CD4-positive, alpha-beta T cell treated with Interleukin-10 for 1 hour (primary cell): ENCODE measurements around the gene MTA3.
"Not testable (repeated sequence)": the region's sequence is repeated elsewhere in the genome, so short reads cannot be mapped to it uniquely, and the experiment has no call there.

Experiments
- DNase-seq: peaks from one replicate; pipeline ENCODE4 v3.0.0-alpha.2; 2020

Gene MTA3

GRCh38 chr2:42568401-42569115 is at the start of gene MTA3:
Gene MTA3 (plus strand): TSS chr2:42568632. CDS start chr2:42568746, 114 bp downstream.
- peak; percentile 66 for DNase-seq

GRCh38 chr2:42519624-42520023 is 48.8 kb upstream of the MTA3 start:
- no peak for DNase-seq

GRCh38 chr2:42522035-42522434 is 46.4 kb upstream of the MTA3 start:
- DNase-seq, result no peak

GRCh38 chr2:42523341-42523740 is 45.1 kb upstream of the MTA3 start:
- no peak for DNase-seq

- DNase-seq, result no peak
Measured at GRCh38 chr2:42532397-42532796, 36.0 kb upstream of the MTA3 start.

GRCh38 chr2:42537493-42537892 is 30.9 kb upstream of the MTA3 start:
- DNase-seq, result no peak

GRCh38 chr2:42542871-42543270 is 25.6 kb upstream of the MTA3 start:
- no peak for DNase-seq

- DNase-seq, result no peak
Measured at GRCh38 chr2:42545023-42545721, 23.3 kb upstream of the MTA3 start.

GRCh38 chr2:42545841-42546390 is 22.5 kb upstream of the MTA3 start:
- no peak for DNase-seq

GRCh38 chr2:42547014-42547413 is 21.4 kb upstream of the MTA3 start:
- DNase-seq, result no peak

GRCh38 chr2:42547446-42548295 is 20.8 kb upstream of the MTA3 start:
- DNase-seq, result no peak

GRCh38 chr2:42550870-42551269 is 17.6 kb upstream of the MTA3 start:
- no peak for DNase-seq

GRCh38 chr2:42554392-42554791 is 14.0 kb upstream of the MTA3 start:
- DNase-seq, result no peak

GRCh38 chr2:42556315-42556890 is 12.0 kb upstream of the MTA3 start:
- no peak for DNase-seq

GRCh38 chr2:42557306-42557705 is 11.1 kb upstream of the MTA3 start:
- DNase-seq, result no peak

- DNase-seq, result no peak
Measured at GRCh38 chr2:42558827-42559226, 9.6 kb upstream of the MTA3 start.

GRCh38 chr2:42560133-42560532 is 8.3 kb upstream of the MTA3 start:
- DNase-seq, result not testable (repeated sequence)

GRCh38 chr2:42560899-42561298 is 7.5 kb upstream of the MTA3 start:
- DNase-seq, result no peak

- DNase-seq, result no peak
Measured at GRCh38 chr2:42562474-42563144, 5.8 kb upstream of the MTA3 start.

GRCh38 chr2:42566025-42566424 is 2.4 kb upstream of the MTA3 start:
- DNase-seq, result peak; percentile 7

GRCh38 chr2:42566837-42567321 is 1.6 kb upstream of the MTA3 start:
- no peak for DNase-seq

GRCh38 chr2:42567364-42567763 is 1.1 kb upstream of the MTA3 start:
- DNase-seq, result no peak
